PC-9 (cell line): Measurements from ENCODE around the gene URB1. TPM values are rescaled to one million over a fixed set of nuclear protein-coding genes. Genes with fewer than 3 reads are reported as not detected.

Experiments used
- BruUV-seq: library from RNA; stranded (reverse); fragments of 400-500 nt; replicated peaks from 2 replicates; lab custom pipeline; 2021; lab: Mats Ljungman, UMichigan
- CTCF ChIA-PET: fragments of 300-600 bp; sonication (Branson Sonifier 250); formaldehyde crosslinking; loops from one replicate; lab custom pipeline; 2022; ENCODE audit warnings: antibody characterized with exemption; lab: Charles Lee
- POLR2A ChIA-PET: fragments of 300-600 bp; sonication (Branson Sonifier 250); formaldehyde crosslinking; loops from one replicate; lab custom pipeline; 2022; ENCODE audit warnings: antibody characterized with exemption; ENCODE audit not compliant: unreplicated experiment; lab: Charles Lee
- DNase-seq, 2 experiments: peaks; one replicate each; pipeline versions ENCODE4 v3.0.0 to v3.0.0-alpha.2; 2015 to 2022; ENCODE audit warnings: mixed read lengths in 1 of 2
- H2AFZ ChIP-seq: fragments of 200-600 bp; sonication (generic); 2 replicates; pipeline ENCODE4 v1.8.1; 2017; ENCODE audit warnings: antibody characterized with exemption
- H3F3A ChIP-seq: fragments of 200-600 bp; sonication (generic); 2 replicates; pipeline ENCODE4 v1.8.1; 2017; ENCODE audit warnings: antibody characterized with exemption, mild to moderate bottlenecking, low read depth; ENCODE audit not compliant: insufficient read depth
- H3K27ac ChIP-seq: fragments of 200-600 bp; sonication (generic); 2 replicates; pipeline ENCODE4 v1.6.1; 2016; ENCODE audit warnings: mixed run types
- H3K27me3 ChIP-seq: fragments of 200-600 bp; sonication (generic); 2 replicates; pipeline ENCODE4 v1.6.1; 2016; ENCODE audit warnings: low read depth, mixed run types; ENCODE audit not compliant: insufficient read depth
- H3K36me3 ChIP-seq: fragments of 200-600 bp; sonication (generic); 2 replicates; pipeline ENCODE4 v1.6.1; 2016; ENCODE audit warnings: low read depth, mixed run types
- H3K4me1 ChIP-seq: fragments of 200-600 bp; sonication (generic); replicated peaks from 2 replicates; pipeline ENCODE4 v1.6.1; 2016; ENCODE audit warnings: mixed run types; ENCODE audit not compliant: insufficient read depth
- H3K4me2 ChIP-seq: fragments of 200-600 bp; sonication (generic); 2 replicates; pipeline ENCODE4 v1.6.1; 2017; ENCODE audit warnings: mixed run types
- H3K4me3 ChIP-seq: fragments of 200-600 bp; sonication (generic); 2 replicates; pipeline ENCODE4 v1.6.1; 2016; ENCODE audit warnings: mixed run types
- H3K79me2 ChIP-seq: fragments of 200-600 bp; sonication (generic); 2 replicates; pipeline ENCODE4 v1.6.1; 2017; ENCODE audit warnings: low read depth, mixed run types
- H3K9me2 ChIP-seq: fragments of 200-600 bp; sonication (generic); 2 replicates; pipeline ENCODE4 v1.8.1; 2017; ENCODE audit warnings: mild to moderate bottlenecking; ENCODE audit not compliant: insufficient read depth
- H3K9me3 ChIP-seq: fragments of 200-600 bp; sonication (generic); 2 replicates; pipeline ENCODE4 v1.8.1; 2016; ENCODE audit warnings: low read depth; ENCODE audit not compliant: insufficient read depth
- H4K20me1 ChIP-seq: fragments of 200-600 bp; sonication (generic); 2 replicates; pipeline ENCODE4 v1.8.1; 2017; ENCODE audit not compliant: insufficient read depth
- CTCF ChIP-seq: fragments of 200-600 bp; sonication (generic); conservative IDR thresholded peaks from 2 replicates; pipeline ENCODE4 v1.6.1; 2017; ENCODE audit warnings: mixed run types, antibody characterized with exemption, mild to moderate bottlenecking, moderate library complexity
- EZH2 ChIP-seq: fragments of 200-600 bp; sonication (generic); IDR thresholded peaks from 2 replicates; pipeline ENCODE4 v1.8.0; 2017; ENCODE audit warnings: antibody characterized with exemption, low read depth
- intact Hi-C: fragments of 100-400 bp; cut with micrococcal nuclease; formaldehyde crosslinking; loops from one replicate; pipeline ENCODE4 v1.10.0; 2022; ENCODE audit not compliant: unreplicated experiment
- total RNA-seq: library from RNA; stranded (reverse); gene quantifications from 2 replicates; pipeline ENCODE4 v1.2.3, GENCODE V29; 2021

URB1 gene
- total RNA-seq, 1 experiment from 2014 or later: 11.0 TPM

GRCh38 chr21:32406405-32406804, 13.6 kb upstream of the URB1 start:
- Histone ChIP-seq H3K79me2 (no peaks in the 10 kb centered on the region), H3F3A (no peaks in the 10 kb centered on the region), H3K4me1 (no peaks in the 10 kb centered on the region), H3K27me3 (peaks cover 10% of the 10 kb centered on the region; the same call in 1 of the 2 replicates), H3K4me2 (no peak overlapping the region), H4K20me1 (no peaks in the 10 kb centered on the region), H2AFZ (no peak overlapping the region), H3K9me2 (no peaks in the 10 kb centered on the region), H3K9me3 (no peaks in the 10 kb centered on the region), H3K4me3 (no peak overlapping the region), H3K36me3 (no peaks in the 10 kb centered on the region), H3K27ac (no peak overlapping the region)
- intact Hi-C loops: no loop called here
- TF ChIP-seq CTCF (no peak), EZH2 (no peak)
- CTCF ChIA-PET: no interaction called here
- POLR2A ChIA-PET: no interaction called here
- BruUV-seq: no TSS peak
- DNase-seq: no peak

GRCh38 chr21:32403201-32403777, 10.5 kb upstream of the URB1 start:
- POLR2A ChIA-PET: no interaction called here
- no peaks in the 10 kb centered on the region for H3K79me2 ChIP-seq
- no peaks in the 10 kb centered on the region for H3K4me1 ChIP-seq
- H3K9me2 ChIP-seq: no peaks in the 10 kb centered on the region
- CTCF ChIA-PET: interaction anchor here (2.0 kb wide), 1 partner anchor 198 kb away, joined by 23 read pairs; no protein-coding TSS in a partner anchor
- H3K4me3 ChIP-seq: no peak overlapping the region
- no peaks in the 10 kb centered on the region for H3F3A ChIP-seq
- no peaks in the 10 kb centered on the region for H4K20me1 ChIP-seq
- no peaks in the 10 kb centered on the region for H3K27me3 ChIP-seq
- peak in 1 of 2 experiments; percentile 36 for DNase-seq
- H2AFZ ChIP-seq: no peak overlapping the region
- H3K4me2 ChIP-seq: no peak overlapping the region
- intact Hi-C loops: loop anchor here (1.0 to 2.0 kb wide), 2 partner anchors 166 to 198 kb away; no protein-coding TSS in a partner anchor
- no peak overlapping the region for H3K27ac ChIP-seq
- H3K36me3 ChIP-seq: no peaks in the 10 kb centered on the region
- BruUV-seq: no TSS peak
- TF ChIP-seq EZH2 (no peak), CTCF (peak; percentile 65)
- H3K9me3 ChIP-seq: no peaks in the 10 kb centered on the region

GRCh38 chr21:32393677-32394001, 827 bp upstream of the URB1 start:
- CTCF ChIA-PET: interaction anchor here (0.6 to 1.0 kb wide), 2 partner anchors 8 to 207 kb away, joined by 7 to 8 read pairs; no protein-coding TSS in a partner anchor
- Histone ChIP-seq H3K27me3 (no peaks in the 10 kb centered on the region), H3K9me2 (no peaks in the 10 kb centered on the region), H3K4me1 (peaks cover 19% of the 10 kb centered on the region), H4K20me1 (peaks cover 17% of the 10 kb centered on the region), H3K4me2 (peak overlapping the region; percentile 97), H3K9me3 (no peaks in the 10 kb centered on the region), H3K36me3 (no peaks in the 10 kb centered on the region), H3K4me3 (peak overlapping the region; percentile 91), H2AFZ (peak overlapping the region; percentile 83; the same call in 1 of the 2 replicates), H3F3A (peaks cover 14% of the 10 kb centered on the region; the same call in 1 of the 2 replicates), H3K27ac (peak overlapping the region; percentile 80), H3K79me2 (peaks cover 40% of the 10 kb centered on the region)
- intact Hi-C loops: loop anchor here (2.0 kb wide), 1 partner anchor 39 kb away; no protein-coding TSS in a partner anchor
- DNase-seq: no peak
- POLR2A ChIA-PET: interaction anchor here (0.6 kb wide), 1 partner anchor 529 kb away, joined by 6 read pairs; no protein-coding TSS in a partner anchor
- no TSS peak for BruUV-seq
- TF ChIP-seq EZH2: no peak
- TF ChIP-seq CTCF: no peak
